ENCODE results near the gene SPTBN5. TPM values are rescaled to one million over a fixed set of nuclear protein-coding genes. Genes with fewer than 3 reads are reported as not detected.
A peak's percentile ranks its signal among the peaks of the same experiment; 100 is the strongest.

The SPTBN5 gene
- total RNA-seq, 1 donor from 2014 or later: 1.7 TPM

DNA sequence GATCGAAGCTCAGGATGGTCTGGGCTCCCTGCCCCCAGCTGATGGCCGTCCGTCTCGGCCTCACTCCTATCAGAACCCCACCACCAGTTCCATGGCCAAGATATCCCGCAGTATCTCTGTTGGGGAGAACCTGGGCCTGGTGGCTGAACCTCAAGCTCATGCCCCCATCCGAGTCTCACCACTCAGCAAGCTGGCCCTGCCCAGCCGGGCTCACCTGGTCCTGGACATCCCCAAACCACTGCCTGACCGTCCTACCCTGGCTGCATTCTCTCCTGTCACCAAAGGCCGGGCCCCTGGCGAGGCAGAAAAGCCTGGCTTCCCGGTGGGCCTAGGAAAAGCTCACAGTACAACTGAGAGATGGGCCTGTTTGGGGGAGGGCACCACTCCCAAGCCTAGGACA, 70.4 kb downstream of the SPTBN5 start:
- no peak for DNase-seq

DNA sequence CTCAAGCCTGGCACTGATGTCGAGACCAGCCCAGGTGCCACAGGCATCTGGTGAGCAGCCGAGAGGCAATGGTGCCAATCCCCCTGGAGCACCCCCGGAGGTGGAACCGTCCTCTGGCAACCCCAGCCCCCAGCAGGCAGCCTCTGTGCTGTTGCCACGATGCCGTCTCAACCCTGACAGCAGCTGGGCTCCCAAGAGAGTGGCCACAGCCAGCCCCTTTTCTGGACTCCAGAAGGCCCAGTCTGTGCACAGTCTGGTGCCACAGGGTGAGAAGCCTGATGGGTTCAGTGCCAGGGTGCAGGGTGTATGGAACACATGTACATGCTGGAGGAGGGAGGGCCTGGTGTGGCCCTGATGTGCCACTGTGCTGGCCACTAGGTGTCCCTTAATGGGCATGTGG, 70.9 kb downstream of the SPTBN5 start:
- DNase-seq: no peak

DNA sequence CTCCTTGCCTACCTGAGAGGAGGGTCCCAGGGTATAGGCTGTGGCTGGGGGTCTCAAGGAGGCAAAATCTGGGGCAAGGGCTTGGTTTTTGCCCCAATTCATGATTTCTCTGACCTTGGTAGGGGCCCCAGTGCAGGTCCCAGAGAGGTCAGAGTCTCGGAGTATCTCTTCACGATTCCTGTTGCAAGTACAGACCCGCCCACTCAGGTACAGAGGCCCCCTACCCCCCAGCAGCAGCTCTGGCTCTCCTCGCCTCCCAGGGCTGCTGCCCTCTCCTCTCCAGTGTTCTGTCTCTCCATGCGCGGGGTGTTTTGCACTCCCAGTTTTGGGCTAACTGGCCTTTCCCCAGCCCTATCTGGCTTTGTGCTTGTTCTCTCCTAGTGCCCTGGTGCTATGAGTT, 71.4 kb downstream of the SPTBN5 start:
- no peak for DNase-seq

DNA sequence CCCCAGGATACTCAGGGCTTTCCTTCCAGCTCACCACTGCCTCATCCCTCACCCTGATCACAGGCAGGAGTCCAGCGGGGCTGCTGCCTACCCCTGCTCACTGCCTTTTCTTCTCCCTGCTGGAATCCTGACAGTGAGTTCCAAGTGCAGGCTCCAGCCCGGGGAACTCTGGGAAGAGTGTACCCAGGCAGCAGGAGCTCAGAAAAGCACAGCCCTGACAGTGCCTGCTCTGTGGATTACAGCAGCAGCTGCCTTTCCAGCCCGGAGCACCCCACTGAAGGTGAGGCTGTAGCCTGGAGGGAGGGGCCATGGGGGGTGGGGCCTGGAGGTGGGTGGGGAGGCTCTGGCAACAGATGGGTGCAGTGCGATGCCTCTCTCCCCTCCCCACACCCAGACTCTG, 72.0 kb downstream of the SPTBN5 start:
- no peak for DNase-seq

DNA sequence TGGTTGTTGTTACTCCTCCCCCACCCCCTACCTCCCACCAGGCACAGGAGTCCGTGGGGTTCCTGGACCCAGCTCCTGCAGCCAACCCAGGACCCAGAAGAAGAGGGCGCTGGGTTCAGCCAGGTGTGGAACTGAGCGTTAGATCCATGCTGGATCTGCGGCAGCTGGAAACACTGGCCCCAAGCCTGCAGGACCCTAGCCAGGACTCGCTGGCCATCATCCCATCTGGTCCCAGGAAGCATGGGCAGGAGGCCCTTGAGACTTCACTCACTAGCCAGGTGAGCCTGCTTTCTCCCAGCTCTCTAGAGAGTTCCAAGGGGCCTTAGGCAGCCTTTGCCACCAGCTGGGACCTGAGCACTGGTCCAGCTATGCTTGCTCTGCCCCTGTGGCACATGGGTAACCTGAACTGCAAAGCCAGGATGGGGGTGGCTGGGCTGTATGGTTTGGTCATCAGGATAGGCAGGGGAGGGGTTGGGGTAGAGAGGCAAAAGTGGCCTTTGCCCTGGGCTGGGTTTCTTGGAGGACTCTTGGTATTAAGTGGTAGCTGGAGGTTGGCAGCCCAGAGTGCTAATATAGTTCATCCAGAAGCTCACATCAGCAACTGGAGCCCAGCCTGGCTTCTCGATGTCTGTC, 72.9 kb downstream of the SPTBN5 start:
- no peak for DNase-seq

DNA sequence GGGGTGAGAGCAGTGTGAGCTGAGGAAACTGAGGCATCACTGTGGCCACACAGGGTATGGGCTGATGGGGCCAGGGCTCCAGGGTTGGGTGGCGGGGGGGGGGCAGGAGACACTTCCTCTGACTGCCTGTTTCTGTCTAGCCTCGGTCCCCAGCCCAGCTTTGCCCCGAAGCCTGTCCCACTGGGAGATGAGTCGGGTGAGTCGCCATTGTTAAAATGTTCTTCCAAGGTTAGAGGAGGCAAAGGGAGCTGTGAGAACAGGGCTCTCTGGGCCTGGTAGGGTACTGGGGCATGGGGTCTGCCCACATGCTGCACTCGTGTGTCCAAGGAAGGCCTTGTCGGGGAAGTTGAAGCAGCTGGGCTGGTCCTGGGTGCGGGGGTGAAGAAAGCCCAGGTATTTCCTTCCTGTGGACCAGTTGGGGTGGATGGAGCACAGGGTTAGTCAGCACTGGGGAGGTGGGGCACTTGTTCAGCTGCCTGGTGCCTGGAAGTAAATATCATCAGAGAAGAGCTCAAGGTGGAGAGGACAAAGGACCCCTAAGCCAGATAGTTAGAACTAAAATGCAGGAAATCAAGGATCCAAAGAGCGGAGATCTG, 74.3 kb downstream of the SPTBN5 start:
- DNase-seq: no peak

DNA sequence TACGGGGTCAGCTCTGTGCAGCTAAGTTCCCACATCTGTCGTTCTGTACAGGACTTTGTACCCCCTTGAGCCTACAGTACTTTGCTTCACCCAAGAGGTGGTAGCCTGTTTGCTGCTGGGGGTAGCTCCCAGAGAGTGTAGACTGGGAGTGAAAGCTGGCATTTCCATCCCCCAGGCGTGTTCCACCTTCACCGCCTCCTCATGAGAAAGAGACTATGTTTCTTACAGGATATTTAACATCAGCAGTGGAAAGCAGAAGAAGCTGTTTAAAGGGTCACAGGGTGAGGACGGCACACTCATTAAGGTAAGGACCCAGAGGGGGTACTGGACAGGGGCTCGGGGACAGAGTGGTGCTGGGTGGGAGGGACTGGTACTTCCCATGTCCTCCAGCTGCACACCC, 76.1 kb downstream of the SPTBN5 start:
- no peak for DNase-seq

DNA sequence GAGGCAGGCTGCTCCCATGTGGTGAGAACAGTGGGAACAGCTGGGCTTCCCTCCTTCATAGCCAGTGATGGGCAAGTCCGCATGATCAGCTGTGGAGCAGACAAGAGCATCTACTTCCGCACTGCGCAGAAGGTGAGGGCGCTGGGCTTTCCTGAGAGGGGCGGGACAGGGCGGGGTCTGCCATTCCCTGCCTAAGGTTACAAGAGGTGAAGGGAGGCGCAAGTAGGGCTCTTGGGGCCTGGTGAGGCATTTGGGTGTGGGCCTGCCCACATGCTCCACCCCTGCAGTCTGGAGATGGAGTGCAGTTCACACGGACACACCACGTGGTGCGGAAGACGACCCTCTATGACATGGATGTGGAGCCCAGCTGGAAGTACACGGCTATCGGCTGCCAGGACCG, 76.5 kb downstream of the SPTBN5 start:
- DNase-seq: no peak

DNA sequence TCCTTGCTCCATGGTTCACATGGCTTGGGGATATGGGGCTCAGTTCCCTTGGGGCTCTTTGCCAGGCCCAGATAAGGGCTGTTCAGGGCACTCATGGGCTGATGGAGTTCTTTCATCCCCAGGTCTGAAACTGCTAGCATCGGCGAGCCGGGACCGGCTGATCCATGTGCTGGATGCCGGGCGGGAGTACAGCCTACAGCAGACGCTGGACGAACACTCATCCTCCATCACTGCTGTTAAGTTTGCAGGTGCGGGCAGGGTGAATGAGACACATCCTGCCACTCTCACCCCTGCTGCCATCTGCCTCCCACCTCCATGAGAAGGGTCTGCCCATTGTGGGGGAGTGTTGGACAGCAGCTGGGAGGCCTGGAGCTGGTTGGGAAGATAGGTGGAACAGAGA, 77.1 kb downstream of the SPTBN5 start:
- DNase-seq: no peak

DNA sequence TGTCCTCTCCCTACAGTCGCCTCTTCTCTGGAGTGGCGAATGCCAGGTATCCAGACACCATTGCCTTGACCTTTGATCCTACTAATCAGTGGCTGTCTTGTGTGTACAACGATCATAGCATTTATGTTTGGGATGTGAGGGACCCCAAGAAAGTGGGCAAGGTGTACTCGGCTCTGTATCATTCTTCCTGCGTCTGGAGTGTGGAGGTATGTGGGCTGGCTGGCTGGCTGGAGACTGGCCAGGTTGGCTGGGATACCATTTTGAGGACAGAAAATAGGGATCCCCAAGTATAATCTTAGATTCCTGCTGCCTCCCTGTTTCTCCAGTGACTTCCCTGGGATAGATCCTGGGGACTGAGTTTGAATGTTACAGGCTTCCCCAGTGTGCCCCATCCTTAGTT, 79.3 kb downstream of the SPTBN5 start:
- DNase-seq: no peak

DNA sequence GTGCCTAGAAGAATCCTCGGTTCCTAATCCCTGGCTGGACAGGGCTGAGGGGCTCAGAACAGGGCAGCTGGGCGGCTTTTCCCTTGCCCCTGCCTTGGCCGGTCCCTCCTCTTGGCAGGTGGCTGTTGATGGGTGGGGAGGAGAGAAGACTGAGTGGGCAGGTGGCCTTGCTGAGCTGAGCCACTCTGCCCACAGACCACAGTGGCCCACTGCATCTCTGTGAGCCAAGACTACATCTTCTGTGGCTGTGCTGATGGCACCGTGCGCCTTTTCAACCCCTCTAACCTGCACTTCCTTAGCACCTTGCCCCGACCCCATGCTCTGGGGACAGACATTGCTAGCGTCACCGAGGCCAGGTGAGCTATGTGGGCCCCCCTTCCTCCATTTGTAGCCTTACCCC, 80.4 kb downstream of the SPTBN5 start:
- no peak for DNase-seq

DNA sequence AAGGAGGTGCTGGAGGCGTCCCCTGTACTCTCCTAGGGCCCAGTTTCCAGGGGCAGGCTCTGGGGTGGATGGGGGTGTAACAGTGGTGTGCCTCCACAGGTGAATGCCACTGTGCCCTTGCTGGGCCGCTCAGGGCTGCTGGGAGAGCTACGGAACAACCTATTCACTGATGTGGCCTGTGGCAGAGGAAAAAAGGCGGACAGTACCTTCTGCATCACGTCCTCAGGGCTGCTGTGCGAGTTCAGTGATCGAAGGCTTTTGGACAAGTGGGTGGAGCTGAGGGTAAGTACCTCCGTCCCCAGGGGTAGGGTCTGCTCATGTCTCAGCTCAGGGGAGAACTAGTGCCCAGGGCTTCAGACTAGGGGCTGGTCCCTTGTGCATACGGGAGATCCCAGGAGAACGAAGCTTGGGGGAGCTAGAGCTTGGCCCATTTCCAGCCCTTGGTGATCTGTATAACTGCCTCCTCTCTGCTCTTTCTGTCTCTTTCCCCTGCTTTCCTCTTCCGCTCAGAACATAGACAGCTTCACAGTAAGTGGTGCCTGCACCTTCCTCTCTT, 81.0 kb downstream of the SPTBN5 start:
- no peak for DNase-seq

DNA sequence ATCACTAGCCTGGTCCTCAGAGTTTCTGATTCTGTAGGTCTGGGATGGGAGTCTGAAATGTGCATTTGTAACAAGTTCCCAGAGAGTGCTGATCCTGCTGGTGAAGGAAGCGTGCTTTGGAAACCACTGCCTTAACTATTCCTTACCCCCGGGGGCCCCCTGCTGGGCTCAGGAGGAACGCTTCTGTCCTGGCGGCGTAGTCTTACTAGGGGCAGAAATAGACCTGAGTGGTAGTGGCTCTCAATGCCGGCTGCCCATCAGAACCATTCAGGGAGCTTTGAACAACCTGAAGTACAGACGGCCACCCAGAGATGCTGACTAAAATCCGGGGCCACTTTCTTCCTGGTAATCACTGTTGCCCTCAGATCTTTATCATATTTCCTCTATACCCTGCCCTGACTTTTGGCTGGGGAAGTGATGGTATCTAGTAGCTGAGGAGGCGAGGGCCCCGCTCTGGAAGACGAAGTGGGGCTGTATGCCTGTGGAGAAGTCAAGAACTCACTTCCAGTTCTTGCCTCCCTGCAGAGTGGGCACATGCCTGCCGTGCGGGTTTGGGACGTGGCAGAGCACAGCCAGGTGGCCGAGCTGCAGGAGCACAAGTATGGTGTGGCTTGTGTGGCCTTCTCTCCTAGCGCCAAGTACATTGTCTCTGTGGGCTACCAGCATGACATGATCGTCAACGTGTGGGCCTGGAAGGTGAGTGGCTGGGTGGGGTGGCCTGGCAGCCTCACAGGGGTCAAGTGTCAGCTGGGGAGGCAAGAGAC, 82.2 kb downstream of the SPTBN5 start:
- peak; percentile 70 for DNase-seq

DNA sequence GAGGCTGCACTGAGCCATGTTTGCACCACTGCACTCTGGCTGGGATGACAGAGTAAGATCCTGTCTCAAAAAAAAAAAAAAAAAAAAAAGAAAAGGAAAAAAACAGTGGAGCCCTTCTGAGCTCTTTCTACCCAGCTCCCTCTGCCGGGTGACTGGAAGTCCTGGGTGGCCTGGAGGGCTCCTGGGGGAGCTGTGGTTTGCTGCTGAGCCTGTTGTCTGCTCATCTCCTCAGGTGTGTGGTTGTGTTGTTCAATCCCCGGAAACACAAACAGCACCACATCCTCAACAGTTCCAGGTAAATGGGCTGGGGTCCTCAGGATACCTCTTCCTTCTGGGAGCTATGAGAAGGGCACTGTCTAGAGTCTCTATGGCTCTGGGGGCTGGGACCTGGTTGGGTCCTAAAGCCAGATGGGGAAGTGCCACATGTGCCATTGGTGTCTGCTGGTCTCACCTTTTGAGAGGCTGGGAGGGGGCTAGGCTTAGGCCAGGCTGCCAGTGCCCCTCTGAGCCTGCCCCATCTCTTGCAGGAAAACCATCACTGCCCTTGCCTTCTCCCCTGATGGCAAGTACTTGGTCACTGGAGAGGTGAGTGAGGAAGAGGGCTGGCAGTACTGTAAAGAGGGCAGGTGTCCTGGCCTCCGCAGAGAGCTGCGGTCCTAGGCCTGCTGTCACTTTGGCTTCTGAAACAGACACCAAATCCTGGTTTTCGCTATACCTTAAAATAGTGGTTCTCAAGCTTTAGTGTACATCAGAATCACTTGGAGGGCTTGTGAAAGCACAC, 83.0 kb downstream of the SPTBN5 start:
- DNase-seq: no peak

DNA sequence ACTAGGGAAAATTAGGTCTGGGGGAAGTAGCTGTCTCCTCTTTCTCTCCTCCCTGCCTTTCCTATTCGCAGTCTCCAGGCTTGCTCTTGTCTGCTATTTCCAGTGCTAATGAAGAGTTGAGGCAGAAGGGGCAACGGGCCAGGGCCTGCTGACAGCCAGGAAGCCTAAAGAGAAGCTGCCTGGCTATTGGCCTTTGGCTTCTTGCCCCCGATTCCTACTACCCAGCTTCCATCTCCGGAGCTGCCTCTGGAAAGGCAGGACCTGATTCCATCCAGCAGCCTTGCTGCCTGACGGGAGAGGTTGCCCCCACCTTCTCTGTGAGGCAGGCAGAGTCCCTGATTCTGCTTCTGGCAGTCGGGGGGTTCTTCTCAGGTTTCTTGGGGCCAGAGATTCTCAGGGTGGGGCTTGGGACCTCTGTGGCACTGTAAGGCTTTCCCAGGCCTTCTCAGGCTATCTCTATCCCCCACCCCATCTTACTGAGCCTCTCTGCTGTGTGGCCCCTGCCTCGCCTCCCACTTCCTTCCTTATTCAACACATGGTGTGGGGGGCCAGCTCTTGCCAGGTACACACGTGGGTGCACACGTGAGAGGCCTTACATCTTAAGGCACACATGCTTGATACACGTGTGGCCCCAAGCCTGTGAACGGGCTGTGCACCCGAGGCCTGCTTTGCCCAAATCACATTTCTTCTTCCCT, 84.2 kb downstream of the SPTBN5 start:
- no peak for DNase-seq

DNA sequence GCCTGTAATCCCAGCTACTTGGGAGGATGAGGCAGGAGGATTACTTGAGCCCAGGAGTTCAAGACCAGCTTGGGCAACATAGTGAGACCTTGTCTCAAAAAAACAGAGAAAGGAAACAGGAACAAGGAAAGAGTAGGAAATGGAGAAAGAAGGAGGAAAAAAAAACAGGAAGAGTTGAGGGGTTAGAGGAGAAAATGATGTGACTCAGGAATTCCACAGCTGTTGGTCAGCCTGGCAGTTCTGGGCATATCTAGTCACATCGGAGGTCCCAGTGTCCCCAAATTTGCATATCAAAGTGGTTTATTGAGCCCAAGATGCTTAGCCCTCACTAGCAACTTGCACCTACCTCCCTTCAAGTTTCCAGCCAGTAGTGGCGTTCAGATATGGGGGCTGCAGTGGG, 84.7 kb downstream of the SPTBN5 start:
- no peak for DNase-seq

DNA sequence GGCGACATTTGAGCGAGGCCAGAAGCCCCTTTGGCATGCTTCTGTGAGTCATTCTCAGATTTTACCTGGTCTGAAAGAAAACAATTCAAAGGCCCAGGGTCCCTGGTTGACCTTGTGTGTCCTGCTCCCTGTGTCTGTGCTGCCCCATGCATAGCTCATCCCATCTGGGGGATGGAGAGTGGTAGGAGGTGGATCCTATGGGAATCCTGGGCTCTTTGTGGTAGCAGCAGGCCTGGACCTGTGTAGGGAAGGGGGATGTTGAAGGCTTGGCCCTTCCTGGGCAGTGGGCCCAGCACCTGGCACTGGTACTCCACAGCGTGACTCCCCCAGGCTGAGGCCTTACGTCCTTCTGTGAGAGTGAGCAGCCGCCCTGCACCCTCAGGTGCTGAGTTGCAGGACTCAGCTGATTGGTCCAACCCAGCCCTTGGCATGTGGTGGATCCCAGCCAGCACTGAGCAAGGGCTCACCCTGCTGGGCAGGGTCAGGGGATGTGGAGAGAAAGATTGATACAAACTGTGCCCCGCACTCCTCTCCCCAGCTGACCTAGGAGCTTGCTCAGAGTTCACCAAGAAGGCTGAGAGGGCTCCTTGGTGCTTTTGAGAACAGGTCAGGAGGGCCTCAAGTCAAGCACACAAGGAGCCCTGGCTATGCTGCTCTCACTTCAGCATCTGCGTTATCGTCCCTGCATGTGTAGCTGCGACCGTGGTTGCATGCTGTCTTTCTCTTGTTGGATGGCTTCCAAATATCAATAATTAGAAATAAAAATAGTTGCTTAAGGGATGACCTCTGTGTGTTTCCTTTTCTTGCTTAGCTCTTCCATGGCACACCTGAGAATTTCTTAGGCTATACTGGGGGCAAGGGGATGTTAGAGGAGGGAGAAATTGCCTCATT, 87.3 kb downstream of the SPTBN5 start:
- no peak for DNase-seq

DNA sequence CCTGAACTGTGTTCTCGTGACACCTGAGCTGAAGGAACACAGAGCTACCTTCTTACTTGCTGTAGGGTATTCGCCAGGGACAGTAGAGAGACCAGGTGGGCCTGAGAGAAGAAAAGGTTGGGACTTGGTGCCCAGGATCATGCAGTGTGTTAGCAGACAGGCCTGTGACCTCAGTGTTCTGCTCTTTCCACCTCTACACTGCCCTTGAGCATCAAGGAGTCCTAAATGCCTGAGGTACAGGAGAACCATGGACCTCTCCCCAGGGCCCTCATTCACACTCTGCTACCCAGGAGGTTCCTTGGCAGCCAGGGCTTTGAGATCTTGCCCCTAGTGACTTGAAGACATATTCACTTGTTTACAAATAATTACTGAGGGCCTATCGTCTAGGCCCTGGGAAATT, 88.1 kb downstream of the SPTBN5 start:
- no peak for DNase-seq

DNA sequence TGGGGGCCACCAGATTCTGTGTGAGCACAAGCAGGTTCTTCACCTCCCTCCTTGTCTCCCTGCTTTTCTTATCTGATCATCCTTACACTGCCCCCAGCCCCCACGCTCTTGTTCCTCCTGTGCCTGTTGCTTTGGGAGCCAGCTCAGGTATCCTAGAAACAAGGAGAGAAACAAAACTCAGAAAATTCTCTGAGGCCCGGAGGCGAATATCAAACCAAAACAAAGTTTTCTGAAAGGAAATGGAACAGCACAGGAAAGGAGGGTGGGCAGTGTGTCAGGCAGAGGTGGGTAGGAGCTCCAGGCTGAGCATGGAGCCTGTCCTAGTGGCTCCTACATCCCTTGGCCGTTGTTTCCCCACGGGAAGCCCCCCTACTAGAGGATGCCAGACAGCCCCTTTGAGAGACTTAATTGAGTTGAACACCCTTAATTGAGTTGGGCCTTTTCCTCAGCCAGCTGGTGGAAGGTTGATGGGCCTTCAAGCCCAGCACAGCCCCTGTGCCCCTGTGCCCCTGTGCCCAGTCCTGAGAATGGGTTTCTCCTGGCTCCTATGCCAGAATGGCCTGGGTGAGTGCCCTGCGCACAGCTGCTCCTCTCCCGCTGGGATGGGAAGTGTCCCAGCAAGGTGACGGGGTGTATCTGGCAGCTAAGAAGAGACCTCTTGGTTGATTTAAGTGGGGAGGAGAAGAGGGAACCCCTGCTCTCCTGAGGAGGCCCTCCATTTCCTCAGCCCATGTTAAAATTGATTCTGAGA, 88.8 kb downstream of the SPTBN5 start:
- no peak for DNase-seq

DNA sequence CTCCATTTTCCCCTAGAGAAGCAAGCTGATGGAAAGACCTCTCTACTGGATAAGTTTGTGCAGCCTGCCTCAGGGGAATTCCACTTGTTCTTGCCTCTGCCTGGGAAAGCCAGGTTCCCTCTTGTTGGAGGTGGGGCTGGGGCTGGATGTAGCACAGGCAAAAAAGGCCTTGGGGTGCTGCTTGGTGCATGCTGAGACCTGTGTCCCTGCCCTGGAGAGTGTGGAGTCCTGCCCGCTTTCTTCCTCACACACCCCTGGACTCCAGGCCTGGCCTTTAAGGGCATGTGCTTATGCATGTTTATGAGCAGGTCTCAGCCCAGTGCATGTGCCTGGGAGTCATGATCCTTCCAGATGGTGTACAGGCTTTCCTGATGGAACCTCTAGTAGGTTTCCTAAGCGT, 89.5 kb downstream of the SPTBN5 start:
- no peak for DNase-seq

Data from skin of body (tissue), 2 donors.